Measurements from ENCODE around the gene SLC1A3. TPM values are rescaled to one million over a fixed set of nuclear protein-coding genes. Genes with fewer than 3 reads are reported as not detected.

Gene SLC1A3
- 17.0 and 21.9 TPM in 2 replicates for total RNA-seq (2013; cell fraction: nucleolus; rRNA removed)
- total RNA-seq (2014; rRNA removed) (3.2 and 3.4 TPM in 2 replicates), total RNA-seq (2014; rRNA removed; fragmentation: Illumina TruSeq; extraction: Trizol) (3.1 and 3.9 TPM in 2 replicates), total RNA-seq (2021) (3.4 TPM in 2 replicates), polyA plus RNA-seq (2011; rRNA removed) (0.20 and 0.23 TPM in 2 replicates), polyA plus RNA-seq (2014; fragmentation: Illumina TruSeq; extraction: Trizol) (3.6 and 4.5 TPM in 2 replicates), polyA plus RNA-seq (2014; fragmentation: Nextera tagmentation; extraction: Ambion mirVana) (1 to 10 TPM; 3.5 to 4.0 TPM), polyA plus RNA-seq (2014; rRNA removed) (2.0 and 4.4 TPM in 2 replicates), polyA plus RNA-seq (2016; fragmentation: Nextera tagmentation; extraction: Ambion mirVana) (1 to 10 TPM; 3.0 to 3.3 TPM), polyA minus RNA-seq (2011; rRNA and poly(A)+ RNA removed) (1.2 TPM in 1 of 2 replicates, not detected in the other), Bru-seq, nascent RNA (percentile 31 among the genes with signal in this experiment), BruChase-seq, experiment 1, labeled RNA remaining after a 6-hour chase (percentile 20 among the genes with signal in this experiment), BruChase-seq, experiment 2, labeled RNA remaining after a 2-hour chase (percentile 26 among the genes with signal in this experiment)
- polyA plus RNA-seq (2011; ENCODE audit: low read depth), result not detected
- 0.07 and 0.13 TPM in 2 replicates for polyA plus RNA-seq (2011; cell fraction: cytosol; rRNA removed)
- polyA plus RNA-seq (2011; cell fraction: nucleus; rRNA removed), result 0.22 and 0.39 TPM in 2 replicates
- 0.14 TPM in 1 of 2 replicates, not detected in the other for polyA plus RNA-seq (2012)
- polyA minus RNA-seq (2011; cell fraction: cytosol; rRNA and poly(A)+ RNA removed), result 2.7 TPM in 1 of 2 replicates, not detected in the other
- polyA minus RNA-seq (2011; cell fraction: nucleus; rRNA and poly(A)+ RNA removed), result 0.38 and 0.97 TPM in 2 replicates
- long read RNA-seq, experiment 1, result 0 reads
- long read RNA-seq, experiment 2, partial matches to known transcripts, result 1 of 1 reads
- long read RNA-seq, experiment 2, other reads (novel, unspliced or antisense), result 0 of 1 reads

GRCh38 chr5:36606428-36607113, at the start of gene SLC1A3:
Gene SLC1A3, plus strand, starts transcription at chr5:36606606. Its CDS starts 1,818 bp downstream, at chr5:36608424.
- Histone ChIP-seq H3K4me2 (ENCODE audit: control insufficient read depth, insufficient read depth) (peak within 1 kb of the TSS; percentile 82), H3K36me3 (ENCODE audit: control insufficient read depth in 2 of 2, insufficient read depth in 2 of 2, low read length in 1 of 2) (no peaks in the 10 kb centered on the region), H3K4me1 (ENCODE audit: control insufficient read depth, insufficient read depth, low read length) (no peaks in the 10 kb centered on the region), H4K20me1 (ENCODE audit: control insufficient read depth, insufficient read depth) (no peaks in the 10 kb centered on the region), H3K9ac (ENCODE audit: control insufficient read depth, insufficient read depth, low read length) (peak within 1 kb of the TSS; percentile 9; the same call in 1 of the 2 replicates), H3K4me3 (peak within 1 kb of the TSS; percentile 73), H3K27ac (ENCODE audit: control insufficient read depth, insufficient read depth) (no peak within 1 kb of the TSS), H3K9me3 (replicated peaks; ENCODE audit: control insufficient read depth, insufficient read depth, low read length) (no peaks in the 10 kb centered on the region), H3K79me2 (ENCODE audit: control insufficient read depth, insufficient read depth, low read length) (no peaks in the 10 kb centered on the region), H3K27me3 (replicated peaks in 1 of 2; ENCODE audit: control insufficient read depth in 2 of 2, insufficient read depth in 2 of 2, low read length in 1 of 2) (no peaks in the 10 kb centered on the region), H2AFZ (ENCODE audit: control insufficient read depth, low read depth, low read length) (peak within 1 kb of the TSS; percentile 89)
- CTCF ChIA-PET, result interaction anchor here (0.7 kb wide), 2 partner anchors 25 to 101 kb away, joined by 3 to 4 read pairs; no protein-coding TSS in a partner anchor
- RAD21 ChIA-PET (ENCODE audit: unreplicated experiment), result interaction anchor here (0.8 kb wide), 1 partner anchor 115 kb away, joined by 4 read pairs; no protein-coding TSS in a partner anchor
- TSS peak; percentile 85 for BruUV-seq (replicated peaks)
- peak; percentile 92 for ATAC-seq
- POLR2A ChIA-PET, result no interaction called here
- under 1% methylated on average over 20 of the region's 20 CpGs for WGBS (ENCODE audit: insufficient coverage, insufficient replicate concordance, low lambda C conversion rate, missing lambda C conversion rate)
- intact Hi-C loops (cut with micrococcal nuclease; ENCODE audit: unreplicated experiment) (no loop called here), in situ Hi-C loops (cut with MboI) (no loop called here)
- SMC1A ChIA-PET (ENCODE audit: uncharacterized antibody, unreplicated experiment), result interaction anchor here (1.0 to 1.2 kb wide), 2 partner anchors 89 to 102 kb away, joined by 3 read pairs; no protein-coding TSS in a partner anchor
- peak; percentile 28 for DNase-seq (ENCODE audit: low read depth, low spot score)
- peak; percentile 93 for FAIRE-seq
- no peak for TF ChIP-seq PBX3 (IDR thresholded peaks at IDR 0.05; ENCODE audit: insufficient replicate concordance, low read depth, low read length)
- no peak for TF ChIP-seq SMARCA5 (IDR thresholded peaks at IDR 0.05)
- TF ChIP-seq IKZF1 (conservative IDR thresholded peaks at IDR 0.05), result peak; percentile 47; the same call in 1 of the 2 replicates
- no peak for TF ChIP-seq CREM (IDR thresholded peaks at IDR 0.05; ENCODE audit: low read depth)
- TF ChIP-seq BHLHE40 (IDR thresholded peaks at IDR 0.05; ENCODE audit: borderline replicate concordance in 1 of 2, low read depth in 2 of 2, low read length in 1 of 2), result 0 out of 4 replicates have a peak, but pooled peaks of 1 of the 2 experiments have one; percentile 22
- no peak for TF ChIP-seq HSF1 (IDR thresholded peaks at IDR 0.05; ENCODE audit: low read depth, low read length)
- peak; percentile 70 for TF ChIP-seq EED (IDR thresholded peaks at IDR 0.05; ENCODE audit: low read depth)
- TF ChIP-seq ZNF274 (IDR thresholded peaks at IDR 0.05; ENCODE audit: insufficient read depth, insufficient read length), result no peak
- 0 out of 2 replicates have a peak, but pooled peaks have one; percentile 24 for TF ChIP-seq MLLT1 (IDR thresholded peaks at IDR 0.05)
- no peak for TF ChIP-seq ZNF217 (IDR thresholded peaks at IDR 0.05)
- 0 out of 2 replicates have a peak, but pooled peaks have one; percentile 21 for TF ChIP-seq GABPA (IDR thresholded peaks at IDR 0.05; ENCODE audit: low read depth)
- peak; percentile 61; the same call in 1 of the 2 replicates for TF ChIP-seq JUNB (IDR thresholded peaks at IDR 0.05)
- TF ChIP-seq NBN (IDR thresholded peaks at IDR 0.05), result peak; percentile 31; the same call in 1 of the 2 replicates
- TF ChIP-seq CHD1 (IDR thresholded peaks at IDR 0.05; ENCODE audit: low read depth, low read length), result no peak
- no peak for TF ChIP-seq SIX5 (IDR thresholded peaks at IDR 0.05; ENCODE audit: low read depth, low read length, severe bottlenecking)
- TF ChIP-seq MXI1 (IDR thresholded peaks at IDR 0.05; ENCODE audit: low read depth, low read length), result no peak
- peak; percentile 45; the same call in 1 of the 2 replicates for TF ChIP-seq POLR2A (IDR thresholded peaks at IDR 0.05; ENCODE audit: low read depth, low read length)
